Endothelial cell of umbilical vein (primary cell): Measurements from ENCODE around the gene WDR93. TPM values are rescaled to one million over a fixed set of nuclear protein-coding genes. Genes with fewer than 3 reads are reported as not detected.

Source experiments
- BruUV-seq: library from RNA; stranded (reverse); fragments of 400-500 nt; replicated peaks from 2 replicates; lab custom pipeline; 2021; lab: Mats Ljungman, UMichigan
- CTCF ChIA-PET: fragments of 300-600, 350-600 bp; sonication (Branson Sonifier 250); formaldehyde crosslinking; loops from one replicate; lab custom pipeline; 2021; ENCODE audit warnings: antibody characterized with exemption, inconsistent platforms; lab: Charles Lee
- POLR2A ChIA-PET: fragments of 300-600, 350-600 bp; sonication (Branson Sonifier 250); formaldehyde crosslinking; loops from one replicate; lab custom pipeline; 2021; ENCODE audit warnings: antibody characterized with exemption, inconsistent platforms; lab: Charles Lee
- DNase-seq: peaks from one replicate; pipeline ENCODE4 v3.0.0-alpha.2; 2011; ENCODE audit warnings: low read depth, low spot score
- FAIRE-seq: peaks from 2 replicates; lab custom pipeline; 2011; peaks lifted over from hg19 to GRCh38; lab: Jason Lieb, UNC
- H2AFZ ChIP-seq: 2 replicates; pipeline ENCODE4 v1.6.0; 2012; ENCODE audit warnings: low read depth, low read length, control low read depth, inconsistent platforms
- H3K27ac ChIP-seq: 2 replicates; pipeline ENCODE4 v1.5.1; 2011; ENCODE audit warnings: low read depth, mild to moderate bottlenecking, control low read depth, low read length, moderate library complexity; ENCODE audit not compliant: insufficient read depth
- H3K27me3 ChIP-seq, 2 experiments: 2 replicates each; pipeline versions ENCODE4 v1.6.0 to v1.6.1; 2011; ENCODE audit warnings: low read length in 2 of 2, mixed read lengths in 1 of 2; ENCODE audit not compliant: control insufficient read depth in 2 of 2, insufficient read depth in 2 of 2
- H3K36me3 ChIP-seq, 2 experiments: 2 replicates in 1 of 2; 3 replicates in 1 of 2; pipeline ENCODE4 v1.5.1; 2011; ENCODE audit warnings: low read length in 2 of 2, mild to moderate bottlenecking in 1 of 2, moderate library complexity in 1 of 2; ENCODE audit not compliant: control insufficient read depth in 2 of 2, insufficient read depth in 2 of 2; ENCODE audit errors: extremely low read depth in 1 of 2
- H3K4me1 ChIP-seq: 3 replicates; pipeline ENCODE4 v1.5.1; 2011; ENCODE audit warnings: mild to moderate bottlenecking, low read length; ENCODE audit not compliant: control insufficient read depth, insufficient read depth; ENCODE audit errors: extremely low read depth
- H3K4me2 ChIP-seq: 2 replicates; pipeline ENCODE4 v1.6.1; 2011; ENCODE audit warnings: low read length, control low read depth, mixed read lengths; ENCODE audit not compliant: insufficient read depth
- H3K4me3 ChIP-seq, 3 experiments: fragments of 200-600 bp in 1 of 3; sonication (generic), shearing (Covaris generic) in 1 of 3; replicated peaks in 1 of 3; 2 replicates each; pipeline ENCODE4 v1.5.1; 2011 to 2016; ENCODE audit warnings: control low read depth in 3 of 3, low read length in 3 of 3, mild to moderate bottlenecking in 2 of 3, inconsistent platforms in 1 of 3, low read depth in 1 of 3, moderate library complexity in 1 of 3; ENCODE audit not compliant: insufficient read depth in 1 of 3
- H3K79me2 ChIP-seq: 2 replicates; pipeline ENCODE4 v1.6.0; 2012; ENCODE audit warnings: low read length, inconsistent platforms; ENCODE audit not compliant: control insufficient read depth, insufficient read depth
- H3K9ac ChIP-seq: replicated peaks from 2 replicates; pipeline ENCODE3; 2011; ENCODE audit warnings: low read length, control low read depth; ENCODE audit not compliant: insufficient read depth; ENCODE audit errors: extremely low read depth
- H3K9me1 ChIP-seq: replicated peaks from 3 replicates; pipeline ENCODE4 v1.6.0; 2011; ENCODE audit warnings: mild to moderate bottlenecking, low read length; ENCODE audit not compliant: control insufficient read depth, insufficient read depth; ENCODE audit errors: extremely low read depth
- H3K9me3 ChIP-seq: replicated peaks from 2 replicates; pipeline ENCODE4 v1.5.1; 2012; ENCODE audit warnings: low read length, inconsistent platforms; ENCODE audit not compliant: control insufficient read depth, insufficient read depth
- H4K20me1 ChIP-seq: replicated peaks from 2 replicates; pipeline ENCODE3; 2011; ENCODE audit warnings: mild to moderate bottlenecking, low read length; ENCODE audit not compliant: control insufficient read depth, insufficient read depth; ENCODE audit errors: extremely low read depth
- EZH2 ChIP-seq: IDR thresholded peaks from 2 replicates; pipeline ENCODE4 v1.6.1; 2012; ENCODE audit warnings: borderline replicate concordance, low read depth, mild to moderate bottlenecking, moderate library complexity, low read length, inconsistent platforms; ENCODE audit not compliant: severe bottlenecking
- FOS ChIP-seq: IDR thresholded peaks from 2 replicates; pipeline ENCODE4 v1.6.1; 2011; ENCODE audit warnings: mild to moderate bottlenecking, low read length, moderate library complexity, borderline replicate concordance; ENCODE audit not compliant: insufficient read depth
- GATA2 ChIP-seq: IDR thresholded peaks from 2 replicates; pipeline ENCODE4 v1.7.0; 2011; ENCODE audit warnings: low read depth, mild to moderate bottlenecking, moderate library complexity, mixed read lengths, low read length; ENCODE audit not compliant: insufficient read length, insufficient read depth
- JUN ChIP-seq: IDR thresholded peaks from 2 replicates; pipeline ENCODE4 v1.6.1; 2011; ENCODE audit warnings: borderline replicate concordance, low read depth; ENCODE audit not compliant: insufficient read length, insufficient read depth
- MYC ChIP-seq: IDR thresholded peaks from one replicate; pipeline ENCODE4 v1.6.1; 2011; ENCODE audit warnings: mild to moderate bottlenecking, low read depth, low read length
- POLR2A ChIP-seq: IDR thresholded peaks from 2 replicates; pipeline ENCODE4 v1.6.1; 2012; ENCODE audit warnings: low read depth, mild to moderate bottlenecking, control low read depth, low read length
- POLR2AphosphoS5 ChIP-seq: IDR thresholded peaks from 2 replicates; pipeline ENCODE4 v1.6.1; 2012; ENCODE audit warnings: low read depth, mild to moderate bottlenecking, control low read depth, low read length, moderate library complexity; ENCODE audit not compliant: insufficient read depth
- dilution Hi-C: fragments of 300-500 bp; cut with MboI; formaldehyde crosslinking; loops from one replicate; pipeline ENCODE4 v1.15.0; 2019; ENCODE audit warnings: low sequenced_read_pairs; ENCODE audit not compliant: extremely low pct_ligation_motif_present
- intact Hi-C: fragments of 100-400 bp; cut with micrococcal nuclease; formaldehyde crosslinking; loops from one replicate; pipeline ENCODE4 v1.10.0; 2022
- polyA plus RNA-seq, 4 experiments: library from polyadenylated mRNA; depleted of rRNA in 3 of 4; stranded (reverse) in 3 of 4; unstranded in 1 of 4; fragments of >200 nt; gene quantifications; 2 replicates each; pipeline versions ENCODE4 v1.2.1 to v1.2.3, GENCODE V29; 2011 to 2012; ENCODE audit warnings: missing spikeins in 1 of 4
- total RNA-seq: library from RNA; stranded (reverse); gene quantifications from 2 replicates; pipeline ENCODE4 v1.2.3, GENCODE V29; 2021
- TF ChIP-seq, protein P1 (sequence below), 2 donors: IDR thresholded peaks; 1 replicate in 1 of 2; 2 replicates in 1 of 2; pipeline ENCODE4 v1.5.1; 2011; ENCODE audit warnings: low read length in 2 of 2, mild to moderate bottlenecking in 2 of 2, moderate library complexity in 2 of 2, control low read depth in 1 of 2, inconsistent platforms in 1 of 2, low read depth in 1 of 2; ENCODE audit not compliant: insufficient read depth in 1 of 2; ENCODE audit errors: extremely low read depth in 1 of 2
- TF ChIP-seq, protein P2 (sequence below): IDR thresholded peaks from 2 replicates; pipeline ENCODE4 v1.6.1; 2011; ENCODE audit not compliant: insufficient read depth, insufficient read length

The WDR93 gene
- total and polyA plus RNA-seq, 2 donors (not counting 3 experiments of a cell fraction or from before 2014, with no cell fraction given): 0.07 TPM; not detected in 1

DNA sequence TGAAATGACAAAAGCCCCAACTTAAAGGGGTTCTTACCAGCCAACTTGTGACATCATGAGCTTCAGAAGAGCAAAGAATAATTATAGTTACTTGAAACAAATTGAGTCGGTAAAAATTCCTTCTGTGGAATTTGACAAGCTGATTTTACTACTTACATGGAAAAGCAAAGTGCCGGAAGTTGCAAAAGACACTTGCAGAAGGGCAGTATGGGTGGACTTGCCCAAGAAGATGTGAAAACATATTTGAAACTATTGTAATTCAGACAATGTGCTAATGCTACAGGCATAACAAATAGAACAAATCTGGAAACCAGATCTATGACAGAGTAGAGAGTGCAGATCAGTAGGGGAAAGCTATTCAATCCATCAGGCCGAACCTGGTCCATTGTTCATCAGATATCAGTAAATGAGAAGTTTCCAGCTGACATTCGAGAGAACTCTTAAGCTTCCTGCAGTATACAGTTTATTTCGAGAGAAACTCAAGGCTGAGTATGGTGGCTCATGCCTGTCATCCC, 32.9 kb upstream of the WDR93 start:
- peaks cover 5% of the 10 kb centered on the region for H3K79me2 ChIP-seq
- no peak overlapping the region for H3K27ac ChIP-seq
- dilution Hi-C loops: no loop called here
- no peak overlapping the region for H3K9ac ChIP-seq
- H4K20me1 ChIP-seq: no peaks in the 10 kb centered on the region
- H3K4me3 ChIP-seq: no peak overlapping the region
- ChIA-PET CTCF (interaction anchor here (1.1 to 1.3 kb wide), 2 partner anchors 10 to 15 kb away, joined by 4 to 5 read pairs; no protein-coding TSS in a partner anchor), POLR2A (no interaction called here)
- no peaks in the 10 kb centered on the region for H3K9me1 ChIP-seq
- no TSS peak for BruUV-seq
- FAIRE-seq (no peak), DNase-seq (no peak)
- intact Hi-C loops: no loop called here
- no peak overlapping the region for H2AFZ ChIP-seq
- H3K4me2 ChIP-seq: no peak overlapping the region
- no peaks in the 10 kb centered on the region for H3K27me3 ChIP-seq
- TF ChIP-seq, protein P1, sequence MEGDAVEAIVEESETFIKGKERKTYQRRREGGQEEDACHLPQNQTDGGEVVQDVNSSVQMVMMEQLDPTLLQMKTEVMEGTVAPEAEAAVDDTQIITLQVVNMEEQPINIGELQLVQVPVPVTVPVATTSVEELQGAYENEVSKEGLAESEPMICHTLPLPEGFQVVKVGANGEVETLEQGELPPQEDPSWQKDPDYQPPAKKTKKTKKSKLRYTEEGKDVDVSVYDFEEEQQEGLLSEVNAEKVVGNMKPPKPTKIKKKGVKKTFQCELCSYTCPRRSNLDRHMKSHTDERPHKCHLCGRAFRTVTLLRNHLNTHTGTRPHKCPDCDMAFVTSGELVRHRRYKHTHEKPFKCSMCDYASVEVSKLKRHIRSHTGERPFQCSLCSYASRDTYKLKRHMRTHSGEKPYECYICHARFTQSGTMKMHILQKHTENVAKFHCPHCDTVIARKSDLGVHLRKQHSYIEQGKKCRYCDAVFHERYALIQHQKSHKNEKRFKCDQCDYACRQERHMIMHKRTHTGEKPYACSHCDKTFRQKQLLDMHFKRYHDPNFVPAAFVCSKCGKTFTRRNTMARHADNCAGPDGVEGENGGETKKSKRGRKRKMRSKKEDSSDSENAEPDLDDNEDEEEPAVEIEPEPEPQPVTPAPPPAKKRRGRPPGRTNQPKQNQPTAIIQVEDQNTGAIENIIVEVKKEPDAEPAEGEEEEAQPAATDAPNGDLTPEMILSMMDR (IDR thresholded peaks at IDR 0.05; ENCODE audit: extremely low read depth in 1 of 2, insufficient read depth in 1 of 2, low read depth in 1 of 2, low read length in 2 of 2): no peak
- TF ChIP-seq POLR2A: no peak
- TF ChIP-seq GATA2: no peak
- no peak for TF ChIP-seq FOS
- TF ChIP-seq, protein P2, sequence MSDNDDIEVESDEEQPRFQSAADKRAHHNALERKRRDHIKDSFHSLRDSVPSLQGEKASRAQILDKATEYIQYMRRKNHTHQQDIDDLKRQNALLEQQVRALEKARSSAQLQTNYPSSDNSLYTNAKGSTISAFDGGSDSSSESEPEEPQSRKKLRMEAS: no peak
- no peaks in the 10 kb centered on the region for H3K9me3 ChIP-seq
- H3K4me1 ChIP-seq: peaks cover 12% of the 10 kb centered on the region
- no peaks in the 10 kb centered on the region for H3K36me3 ChIP-seq

- no peaks in the 10 kb centered on the region for H3K27me3 ChIP-seq
- no peak for FAIRE-seq
- BruUV-seq: no TSS peak
- intact Hi-C loops (no loop called here), dilution Hi-C loops (no loop called here)
- H3K4me2 ChIP-seq: no peak overlapping the region
- H4K20me1 ChIP-seq: no peaks in the 10 kb centered on the region
- no peak overlapping the region for H2AFZ ChIP-seq
- H3K36me3 ChIP-seq: no peaks in the 10 kb centered on the region
- no peak for TF ChIP-seq JUN
- no peak for TF ChIP-seq POLR2A
- TF ChIP-seq, protein P1 (IDR thresholded peaks at IDR 0.05; ENCODE audit: extremely low read depth in 1 of 2, insufficient read depth in 1 of 2, low read depth in 1 of 2, low read length in 2 of 2): no peak
- TF ChIP-seq MYC: no peak
- TF ChIP-seq FOS: no peak
- TF ChIP-seq, protein P2: no peak
- TF ChIP-seq POLR2AphosphoS5: no peak
- no peak for TF ChIP-seq EZH2
- TF ChIP-seq GATA2: no peak
- no peak overlapping the region for H3K4me3 ChIP-seq
- ChIA-PET POLR2A (no interaction called here), CTCF (interaction anchor here (1.6 kb wide), 1 partner anchor 12 kb away, joined by 4 read pairs; no protein-coding TSS in a partner anchor)
- H3K79me2 ChIP-seq: peaks cover 4% of the 10 kb centered on the region
- H3K9me1 ChIP-seq: no peaks in the 10 kb centered on the region
- no peak overlapping the region for H3K9ac ChIP-seq
- no peak overlapping the region for H3K27ac ChIP-seq
- H3K9me3 ChIP-seq: no peaks in the 10 kb centered on the region
- no peak for DNase-seq
- H3K4me1 ChIP-seq: peaks cover 16% of the 10 kb centered on the region
Observed at GRCh38 chr15:89659295-89659694, 31.3 kb upstream of the WDR93 start.
